H9 (cell line): Measurements from ENCODE around the gene EHD1. TPM values are rescaled to one million over a fixed set of nuclear protein-coding genes. Genes with fewer than 3 reads are reported as not detected.

ENCODE experiments used
- DNase-seq: peaks from one replicate; pipeline ENCODE4 v3.0.0-alpha.2; 2017
- H2AFZ ChIP-seq: one replicate; pipeline ENCODE4 v1.6.1; 2013; ENCODE audit warnings: mild to moderate bottlenecking, low read length, control low read depth, moderate library complexity
- H2AK5ac ChIP-seq: 2 replicates; pipeline ENCODE4 v1.6.1; 2013; ENCODE audit warnings: low read length, control low read depth, mixed read lengths; ENCODE audit not compliant: insufficient read length
- H2BK120ac ChIP-seq: one replicate; pipeline ENCODE4 v1.6.1; 2013; ENCODE audit warnings: low read depth, mild to moderate bottlenecking, low read length, control low read depth, inconsistent platforms; ENCODE audit not compliant: poor library complexity, severe bottlenecking
- H2BK12ac ChIP-seq: 2 replicates; pipeline ENCODE4 v1.6.1; 2013; ENCODE audit warnings: low read length, control low read depth, mixed read lengths, low read depth; ENCODE audit not compliant: insufficient read length
- H2BK15ac ChIP-seq: 2 replicates; pipeline ENCODE4 v1.6.1; 2013; ENCODE audit warnings: low read depth, low read length, control low read depth
- H2BK20ac ChIP-seq: one replicate; pipeline ENCODE4 v1.6.1; 2013; ENCODE audit warnings: low read depth, mild to moderate bottlenecking, low read length, control low read depth, inconsistent platforms; ENCODE audit not compliant: poor library complexity, severe bottlenecking
- H2BK5ac ChIP-seq: 2 replicates; pipeline ENCODE4 v1.6.1; 2013; ENCODE audit warnings: low read length, control low read depth, mixed read lengths; ENCODE audit not compliant: insufficient read length
- H3K14ac ChIP-seq: 2 replicates; pipeline ENCODE4 v1.6.1; 2013; ENCODE audit warnings: low read length, control low read depth; ENCODE audit not compliant: insufficient read depth
- H3K18ac ChIP-seq: 2 replicates; pipeline ENCODE4 v1.6.1; 2013; ENCODE audit warnings: low read depth, mild to moderate bottlenecking, mixed read lengths, low read length, control low read depth; ENCODE audit not compliant: insufficient read length
- H3K23ac ChIP-seq: 2 replicates; pipeline ENCODE4 v1.6.1; 2013; ENCODE audit warnings: low read length, control low read depth, mixed read lengths, low read depth; ENCODE audit not compliant: insufficient read length
- H3K23me2 ChIP-seq: 2 replicates; pipeline ENCODE4 v1.6.1; 2013; ENCODE audit warnings: low read depth, mild to moderate bottlenecking, mixed read lengths, low read length, control low read depth; ENCODE audit not compliant: insufficient read length, poor library complexity, severe bottlenecking
- H3K27ac ChIP-seq: 2 replicates; pipeline ENCODE4 v1.5.1; 2013; ENCODE audit warnings: low read length, control low read depth, mixed read lengths, low read depth; ENCODE audit not compliant: insufficient read length
- H3K27me3 ChIP-seq: 2 replicates; pipeline ENCODE4 v1.6.1; 2013; ENCODE audit warnings: low read length, control low read depth, inconsistent platforms; ENCODE audit not compliant: insufficient read depth
- H3K4ac ChIP-seq: 2 replicates; pipeline ENCODE4 v1.6.1; 2013; ENCODE audit warnings: low read depth, mild to moderate bottlenecking, control low read depth, inconsistent platforms, low read length, moderate library complexity
- H3K4me1 ChIP-seq: 2 replicates; pipeline ENCODE4 v1.6.1; 2013; ENCODE audit warnings: low read length, control low read depth, inconsistent platforms; ENCODE audit not compliant: insufficient read depth
- H3K4me2 ChIP-seq: 2 replicates; pipeline ENCODE4 v1.6.1; 2013; ENCODE audit warnings: low read length, control low read depth, mixed read lengths; ENCODE audit not compliant: insufficient read length, insufficient read depth
- H3K56ac ChIP-seq: 2 replicates; pipeline ENCODE4 v1.6.1; 2013; ENCODE audit warnings: low read depth, mild to moderate bottlenecking, mixed read lengths, low read length, control low read depth; ENCODE audit not compliant: insufficient read length
- H3K79me1 ChIP-seq: 2 replicates; pipeline ENCODE4 v1.6.1; 2013; ENCODE audit warnings: low read depth, mild to moderate bottlenecking, moderate library complexity, low read length, control low read depth, inconsistent platforms; ENCODE audit not compliant: insufficient read depth, poor library complexity, severe bottlenecking
- H3K79me2 ChIP-seq: 2 replicates; pipeline ENCODE4 v1.6.1; 2013; ENCODE audit warnings: low read length, control low read depth, inconsistent platforms; ENCODE audit not compliant: insufficient read depth
- H3K9ac ChIP-seq: 2 replicates; pipeline ENCODE4 v1.6.1; 2013; ENCODE audit warnings: low read length, control low read depth, mixed read lengths; ENCODE audit not compliant: insufficient read length; ENCODE audit errors: extremely low read depth
- H3K9me3 ChIP-seq: one replicate; pipeline ENCODE4 v1.6.1; 2013; ENCODE audit warnings: low read depth, low read length, inconsistent platforms; ENCODE audit not compliant: control insufficient read depth
- H3T11ph ChIP-seq: one replicate; pipeline ENCODE4 v1.6.1; 2013; ENCODE audit warnings: mild to moderate bottlenecking, low read length, control low read depth, inconsistent platforms
- H4K20me1 ChIP-seq: one replicate; pipeline ENCODE4 v1.6.1; 2013; ENCODE audit not compliant: control insufficient read depth, insufficient read length, insufficient read depth
- H4K5ac ChIP-seq: 2 replicates; pipeline ENCODE4 v1.6.1; 2013; ENCODE audit warnings: low read depth, mild to moderate bottlenecking, mixed read lengths, low read length, control low read depth; ENCODE audit not compliant: insufficient read length
- H4K8ac ChIP-seq: replicated peaks from 2 replicates; pipeline ENCODE4 v1.6.1; 2013; ENCODE audit warnings: low read length, control low read depth, mixed read lengths, low read depth; ENCODE audit not compliant: insufficient read length
- H4K91ac ChIP-seq: 2 replicates; pipeline ENCODE4 v1.6.1; 2013; ENCODE audit warnings: low read depth, mild to moderate bottlenecking, moderate library complexity, mixed read lengths, low read length, control low read depth; ENCODE audit not compliant: insufficient read length
- H3K27ac Mint-ChIP-seq, 3 experiments: 2 replicates in 2 of 3; 3 replicates in 1 of 3; pipeline ENCODE4 v1.8.0; 2020 to 2021; ENCODE audit warnings: mixed read lengths in 3 of 3, mild to moderate bottlenecking in 1 of 3, moderate library complexity in 1 of 3
- H3K27me3 Mint-ChIP-seq: 2 replicates; pipeline ENCODE4 v1.8.0; 2021; ENCODE audit warnings: low read depth, mild to moderate bottlenecking, moderate library complexity, mixed read lengths
- H3K36me3 Mint-ChIP-seq, 3 experiments: 2 replicates in 2 of 3; 3 replicates in 1 of 3; pipeline ENCODE4 v1.8.0; 2020 to 2021; ENCODE audit warnings: low read depth in 3 of 3, mixed read lengths in 3 of 3; ENCODE audit not compliant: insufficient read depth in 1 of 3
- H3K4me1 Mint-ChIP-seq, 2 experiments: 2 replicates each; pipeline ENCODE4 v1.8.0; 2020; ENCODE audit warnings: mixed read lengths in 2 of 2
- H3K4me3 Mint-ChIP-seq, 2 experiments: 2 replicates in 1 of 2; 3 replicates in 1 of 2; pipeline ENCODE4 v1.8.0; 2020 to 2021; ENCODE audit warnings: mild to moderate bottlenecking in 2 of 2, mixed read lengths in 2 of 2, moderate library complexity in 1 of 2
- H3K9me3 Mint-ChIP-seq, 2 experiments: 2 replicates in 1 of 2; 3 replicates in 1 of 2; pipeline ENCODE4 v1.8.0; 2020; ENCODE audit warnings: mild to moderate bottlenecking in 2 of 2, mixed read lengths in 2 of 2, moderate library complexity in 1 of 2
- WGBS: extraction: QIAGEN DNeasy Blood & Tissue Kit; methylation state at CpG from one replicate; pipeline ENCODE4 v1.1.7; 2013; ENCODE audit warnings: missing lambda C conversion rate, low lambda C conversion rate, mixed read lengths; ENCODE audit not compliant: insufficient read length; ENCODE audit errors: extremely low coverage; 5-methylcytosine and 5-hydroxymethylcytosine counted together
- total RNA-seq: library from RNA; stranded (reverse); gene quantifications from 2 replicates; pipeline ENCODE4 v1.2.1, GENCODE V29; 2021
- TF ChIP-seq, protein P1 (sequence below): fragments of 200-600 bp; sonication (generic); conservative IDR thresholded peaks from 3 replicates; pipeline ENCODE4 v1.8.0; 2021; ENCODE audit warnings: antibody characterized with exemption, mild to moderate bottlenecking

The EHD1 gene
- total RNA-seq, 1 experiment from 2014 or later, result 31.0 TPM

DNA sequence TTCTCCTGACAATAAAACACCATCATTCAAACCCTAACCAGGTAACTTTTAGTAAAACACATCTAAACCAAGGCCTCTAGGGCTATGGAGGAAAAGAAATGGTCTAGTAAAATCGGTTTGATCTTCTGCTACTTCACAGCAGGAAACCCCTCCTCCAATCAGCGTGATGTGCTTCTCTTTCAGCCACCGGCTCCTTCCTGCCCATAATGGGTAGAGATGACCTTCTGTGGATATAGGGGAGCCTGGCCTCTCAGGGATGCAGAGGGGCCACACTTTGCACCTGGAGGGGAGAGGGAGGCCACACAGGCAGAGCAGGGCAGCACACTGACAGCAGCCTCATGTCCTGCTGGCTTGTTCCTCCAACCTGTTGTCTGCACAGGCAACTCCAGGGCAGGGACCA, 6.9 kb downstream of the EHD1 start:
- Histone ChIP-seq H3K4me1 (no peaks in the 10 kb centered on the region), H4K5ac (no peak overlapping the region), H4K8ac (no peak overlapping the region), H3K23me2 (no peaks in the 10 kb centered on the region), H2BK15ac (no peak overlapping the region), H3K23ac (no peak overlapping the region), H2BK120ac (no peak overlapping the region), H3T11ph (no peak overlapping the region), H3K9ac (no peak overlapping the region), H3K27me3 (no peaks in the 10 kb centered on the region), H3K79me2 (no peaks in the 10 kb centered on the region), H2AK5ac (no peak overlapping the region), H3K79me1 (no peaks in the 10 kb centered on the region), H4K20me1 (no peaks in the 10 kb centered on the region), H3K14ac (no peak overlapping the region), H2BK12ac (no peak overlapping the region), H4K91ac (no peak overlapping the region), H2BK5ac (no peak overlapping the region), H3K18ac (no peak overlapping the region), H2BK20ac (no peak overlapping the region), H3K4me2 (no peak overlapping the region), H3K27ac (no peak overlapping the region), H3K56ac (no peak overlapping the region), H3K9me3 (no peaks in the 10 kb centered on the region), H2AFZ (no peak overlapping the region), H3K4ac (no peak overlapping the region)
- WGBS, result no CpG with 5 or more reads among the region's 3 CpGs
- peaks cover 4 to 14% (median 8%) of the 10 kb centered on the region in 3 experiments; a peak in 6 of 7 replicates for H3K36me3 Mint-ChIP-seq
- peaks cover 0 to 4% of the 10 kb centered on the region in 2 experiments; a peak in 2 of 4 replicates for H3K4me1 Mint-ChIP-seq
- H3K27me3 Mint-ChIP-seq, result no peaks in the 10 kb centered on the region
- 0 out of 7 replicates have a peak overlapping the region, but pooled peaks of 1 of the 3 experiments have one; percentile 58 for H3K27ac Mint-ChIP-seq
- H3K9me3 Mint-ChIP-seq, result no peaks in the 10 kb centered on the region
- TF ChIP-seq, protein P1, sequence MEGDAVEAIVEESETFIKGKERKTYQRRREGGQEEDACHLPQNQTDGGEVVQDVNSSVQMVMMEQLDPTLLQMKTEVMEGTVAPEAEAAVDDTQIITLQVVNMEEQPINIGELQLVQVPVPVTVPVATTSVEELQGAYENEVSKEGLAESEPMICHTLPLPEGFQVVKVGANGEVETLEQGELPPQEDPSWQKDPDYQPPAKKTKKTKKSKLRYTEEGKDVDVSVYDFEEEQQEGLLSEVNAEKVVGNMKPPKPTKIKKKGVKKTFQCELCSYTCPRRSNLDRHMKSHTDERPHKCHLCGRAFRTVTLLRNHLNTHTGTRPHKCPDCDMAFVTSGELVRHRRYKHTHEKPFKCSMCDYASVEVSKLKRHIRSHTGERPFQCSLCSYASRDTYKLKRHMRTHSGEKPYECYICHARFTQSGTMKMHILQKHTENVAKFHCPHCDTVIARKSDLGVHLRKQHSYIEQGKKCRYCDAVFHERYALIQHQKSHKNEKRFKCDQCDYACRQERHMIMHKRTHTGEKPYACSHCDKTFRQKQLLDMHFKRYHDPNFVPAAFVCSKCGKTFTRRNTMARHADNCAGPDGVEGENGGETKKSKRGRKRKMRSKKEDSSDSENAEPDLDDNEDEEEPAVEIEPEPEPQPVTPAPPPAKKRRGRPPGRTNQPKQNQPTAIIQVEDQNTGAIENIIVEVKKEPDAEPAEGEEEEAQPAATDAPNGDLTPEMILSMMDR, result no peak
- H3K4me3 Mint-ChIP-seq, result no peak overlapping the region
- no peak for DNase-seq
